K562 (cell line): ENCODE measurements around the gene HMX1. TPM values are rescaled to one million over a fixed set of nuclear protein-coding genes. Genes with fewer than 3 reads are reported as not detected.

Experiments
- ATAC-seq: fragments of 200-7000 bp; cut with Tn5 transposase; 3 replicates; pipeline ENCODE4 v1.9.1; 2020; ENCODE audit warnings: moderate library complexity
- BruUV-seq: library from RNA; stranded (reverse); fragments of 400-500 nt; replicated peaks from 2 replicates; lab custom pipeline; 2021; lab: Mats Ljungman, UMichigan
- CTCF ChIA-PET: fragments of 300-600 bp; formaldehyde crosslinking; extraction: SDS; loops from one replicate; lab custom pipeline; 2021; ENCODE audit warnings: low intra/inter-chr PET ratio; lab: Yijun Ruan, JAX
- POLR2A ChIA-PET: fragments of 300-600, 350-650 bp; sonication (Branson Sonifier 250); formaldehyde crosslinking; extraction: SDS; loops from one replicate; lab custom pipeline; 2021; ENCODE audit warnings: antibody characterized with exemption, inconsistent platforms; lab: Yijun Ruan, JAX
- DNase-seq, 4 experiments: peaks; one replicate each; pipeline versions ENCODE4 v3.0.0 to v3.0.0-alpha.2; 2011 to 2018; ENCODE audit warnings: low spot score in 3 of 4, mixed read lengths in 3 of 4; ENCODE audit errors: extremely low read depth in 1 of 4
- FAIRE-seq: peaks from 2 replicates; lab custom pipeline; 2011; peaks lifted over from hg19 to GRCh38; lab: Jason Lieb, UNC
- H2AFZ ChIP-seq: 2 replicates; pipeline ENCODE4 v1.6.0; 2011; ENCODE audit warnings: low read depth, low read length, control low read depth, inconsistent platforms
- H3K27ac ChIP-seq: fragments of 200-600 bp; 3 replicates; pipeline ENCODE4 v1.8.0; 2011; ENCODE audit warnings: low read depth, mild to moderate bottlenecking, control low read depth, inconsistent platforms, low read length, moderate library complexity, mixed read lengths; ENCODE audit errors: extremely low read depth
- H3K27me3 ChIP-seq, 2 experiments: fragments of 300-600 bp in 1 of 2; 2 replicates in 1 of 2; 3 replicates in 1 of 2; pipeline versions ENCODE4 v1.6.0 to v1.8.0; 2011; ENCODE audit warnings: inconsistent platforms in 2 of 2, low read length in 2 of 2, mild to moderate bottlenecking in 1 of 2, mixed read lengths in 1 of 2, moderate library complexity in 1 of 2; ENCODE audit not compliant: control insufficient read depth in 2 of 2, insufficient read depth in 2 of 2
- H3K36me3 ChIP-seq: fragments of 300-600 bp; 3 replicates; pipeline ENCODE4 v1.8.0; 2011; ENCODE audit warnings: mild to moderate bottlenecking, low read length, inconsistent platforms; ENCODE audit not compliant: control insufficient read depth, insufficient read depth
- H3K4me1 ChIP-seq, 2 experiments: fragments of 200-600 bp in 1 of 2; replicated peaks in 1 of 2; 2 replicates in 1 of 2; 3 replicates in 1 of 2; pipeline versions ENCODE4 v1.5.1 to v1.8.0; 2011; ENCODE audit warnings: inconsistent platforms in 2 of 2, low read length in 2 of 2, mild to moderate bottlenecking in 1 of 2, mixed read lengths in 1 of 2, moderate library complexity in 1 of 2; ENCODE audit not compliant: control insufficient read depth in 2 of 2, insufficient read depth in 2 of 2
- H3K4me2 ChIP-seq: 2 replicates; pipeline ENCODE4 v1.6.1; 2011; ENCODE audit warnings: low read length, control low read depth, inconsistent platforms, mixed read lengths; ENCODE audit not compliant: insufficient read depth
- H3K4me3 ChIP-seq: fragments of 200-600 bp; sonication (generic), shearing (Covaris generic); 2 replicates; pipeline ENCODE4 v1.5.1; 2016; ENCODE audit warnings: control low read depth, inconsistent platforms
- H3K79me2 ChIP-seq: fragments of 200-600 bp; 3 replicates; pipeline ENCODE4 v1.8.0; 2011; ENCODE audit warnings: low read length, inconsistent platforms; ENCODE audit not compliant: control insufficient read depth, insufficient read depth
- H3K9ac ChIP-seq, 2 experiments: 2 replicates each; pipeline versions ENCODE4 v1.6.0 to v1.6.1; 2011; ENCODE audit warnings: low read depth in 2 of 2, low read length in 2 of 2, control low read depth in 1 of 2, inconsistent platforms in 1 of 2, mild to moderate bottlenecking in 1 of 2, mixed read lengths in 1 of 2; ENCODE audit not compliant: insufficient read depth in 1 of 2
- H3K9me1 ChIP-seq: one replicate; pipeline ENCODE4 v1.6.0; 2011; ENCODE audit warnings: inconsistent platforms, mild to moderate bottlenecking, low read length, moderate library complexity; ENCODE audit not compliant: control insufficient read depth, insufficient read depth
- H3K9me3 ChIP-seq: replicated peaks from 2 replicates; pipeline ENCODE4 v1.5.1; 2011; ENCODE audit warnings: low read depth, low read length, inconsistent platforms; ENCODE audit not compliant: control insufficient read depth, insufficient read depth
- H4K20me1 ChIP-seq: replicated peaks from 2 replicates; pipeline ENCODE4 v1.6.1; 2011; ENCODE audit warnings: low read length, inconsistent platforms, mixed read lengths; ENCODE audit not compliant: control insufficient read depth, insufficient read depth
- ELK1 ChIP-seq: sonication (generic); formaldehyde crosslinking; IDR thresholded peaks from 2 replicates; pipeline ENCODE4 v1.8.1; 2022; ENCODE audit warnings: missing genetic modification reagents
- GATAD2B ChIP-seq: fragments of 450-650 bp; IDR thresholded peaks from 2 replicates; pipeline ENCODE4 v1.6.1; 2017; ENCODE audit warnings: mild to moderate bottlenecking, borderline replicate concordance
- HDAC8 ChIP-seq: fragments of 450-650 bp; IDR thresholded peaks from 2 replicates; pipeline ENCODE4 v1.6.1; 2016; ENCODE audit warnings: mild to moderate bottlenecking, missing genetic modification characterization, moderate library complexity, missing compliant biosample characterization
- KDM2B ChIP-seq: fragments of 250-450 bp; sonication (Bioruptor Pico); IDR thresholded peaks from 2 replicates; pipeline ENCODE4 v1.8.0; 2021; ENCODE audit warnings: mild to moderate bottlenecking, moderate library complexity
- NBN ChIP-seq: fragments of 450-650 bp; IDR thresholded peaks from 2 replicates; pipeline ENCODE4 v1.6.1; 2016; ENCODE audit warnings: low read depth, mild to moderate bottlenecking
- NRF1 ChIP-seq, 2 experiments: fragments of 450-650 bp; IDR thresholded peaks in 1 of 2; conservative IDR thresholded peaks in 1 of 2; 2 replicates each; pipeline ENCODE4 v1.6.1; 2014; ENCODE audit warnings: mild to moderate bottlenecking in 2 of 2
- POLR3G ChIP-seq: IDR thresholded peaks from 2 replicates; pipeline ENCODE4 v1.6.1; 2011; ENCODE audit not compliant: insufficient read length, insufficient replicate concordance; ENCODE audit errors: extremely low read depth
- PTBP1 ChIP-seq: fragments of 200-400 bp; formaldehyde crosslinking; IDR thresholded peaks from 2 replicates; pipeline ENCODE4 v1.6.1; 2017; ENCODE audit warnings: low read depth, low read length
- TSHZ1 ChIP-seq: fragments of 250-450 bp; sonication (Bioruptor Pico); IDR thresholded peaks from 2 replicates; pipeline ENCODE4 v1.4.0; 2020; ENCODE audit warnings: mild to moderate bottlenecking, moderate library complexity
- ZNF699 ChIP-seq: fragments of 250-450 bp; sonication (Bioruptor Pico); IDR thresholded peaks from 2 replicates; pipeline ENCODE4 v1.8.0; 2021; ENCODE audit warnings: mild to moderate bottlenecking, moderate library complexity; ENCODE audit not compliant: insufficient replicate concordance
- WGBS: fragments of 100-300 bp; shearing (Covaris generic); methylation state at CpG from one replicate; pipeline ENCODE4 v1.1.6; 2016; ENCODE audit warnings: low coverage, mixed read lengths; ENCODE audit not compliant: insufficient coverage; ENCODE audit errors: missing lambda C conversion rate; 5-methylcytosine and 5-hydroxymethylcytosine counted together
- in situ Hi-C: fragments of 300-500 bp; cut with MboI; formaldehyde crosslinking; loops from 4 replicates; pipeline ENCODE4 v1.15.0; 2018; ENCODE audit warnings: inconsistent platforms, mixed read lengths
- intact Hi-C: fragments of 100-400 bp; cut with micrococcal nuclease; formaldehyde crosslinking; loops from 2 replicates; pipeline ENCODE4 v1.14.2; 2022
- polyA plus RNA-seq, 8 experiments: library from polyadenylated mRNA; depleted of rRNA in 4 of 8; stranded (reverse) in 5 of 8; unstranded in 3 of 8; fragments of >200 nt; fragmentation: Nextera tagmentation in 2 of 8; fragmentation: Illumina TruSeq in 1 of 8; extraction: Ambion mirVana in 2 of 8; extraction: Trizol in 1 of 8; gene quantifications; 2 replicates each; pipeline versions ENCODE4 v1.2.1 to v1.2.3, GENCODE V29; 2011 to 2014; ENCODE audit warnings: inconsistent platforms in 1 of 8, missing spikeins in 1 of 8
- total RNA-seq, 7 experiments: library from RNA; depleted of rRNA in 6 of 7; stranded (reverse); fragments of >200 nt in 6 of 7; fragmentation: Illumina TruSeq in 2 of 7; extraction: Trizol in 2 of 7; gene quantifications; 2 replicates each; pipeline versions ENCODE4 v1.2.1 to v1.2.3, GENCODE V29; 2011 to 2021; ENCODE audit warnings: low replicate concordance in 1 of 7
- TF ChIP-seq, protein P1 (sequence below): fragments of 450-650 bp; IDR thresholded peaks from 2 replicates; pipeline ENCODE4 v1.6.1; 2017; ENCODE audit warnings: mild to moderate bottlenecking, moderate library complexity
- TF ChIP-seq, protein P2 (sequence below): fragments of 450-650 bp; formaldehyde crosslinking; IDR thresholded peaks from 2 replicates; pipeline ENCODE4 v1.4.0; 2022; ENCODE audit warnings: missing genetic modification characterization

Gene HMX1
- total and polyA plus RNA-seq, 9 of the 15 experiments (the other 6 are each of a cell fraction or from before 2014, with no cell fraction given), result not detected

GRCh38 chr4:8909548-8909947 is 37.9 kb upstream of the HMX1 start:
- no TSS peak for BruUV-seq
- intact Hi-C loops, result no loop called here
- Histone ChIP-seq H3K36me3 (no peaks in the 10 kb centered on the region), H3K4me2 (no peak overlapping the region), H3K79me2 (no peaks in the 10 kb centered on the region), H3K4me3 (no peak overlapping the region), H3K9me1 (no peaks in the 10 kb centered on the region), H3K27ac (no peak overlapping the region), H3K4me1 (no peaks in the 10 kb centered on the region; a peak in 1 of 5 replicates), H3K9ac (no peak overlapping the region), H4K20me1 (no peaks in the 10 kb centered on the region; the same call in 1 of the 2 replicates), H3K27me3 (peaks cover 20 to 76% of the 10 kb centered on the region in 2 experiments; a peak in 4 of 5 replicates), H2AFZ (no peak overlapping the region), H3K9me3 (no peaks in the 10 kb centered on the region)
- FAIRE-seq (no peak), DNase-seq (no peak), ATAC-seq (no peak)
- WGBS, result under 1% methylated on average over 9 of the region's 9 CpGs
- TF ChIP-seq, protein P1, sequence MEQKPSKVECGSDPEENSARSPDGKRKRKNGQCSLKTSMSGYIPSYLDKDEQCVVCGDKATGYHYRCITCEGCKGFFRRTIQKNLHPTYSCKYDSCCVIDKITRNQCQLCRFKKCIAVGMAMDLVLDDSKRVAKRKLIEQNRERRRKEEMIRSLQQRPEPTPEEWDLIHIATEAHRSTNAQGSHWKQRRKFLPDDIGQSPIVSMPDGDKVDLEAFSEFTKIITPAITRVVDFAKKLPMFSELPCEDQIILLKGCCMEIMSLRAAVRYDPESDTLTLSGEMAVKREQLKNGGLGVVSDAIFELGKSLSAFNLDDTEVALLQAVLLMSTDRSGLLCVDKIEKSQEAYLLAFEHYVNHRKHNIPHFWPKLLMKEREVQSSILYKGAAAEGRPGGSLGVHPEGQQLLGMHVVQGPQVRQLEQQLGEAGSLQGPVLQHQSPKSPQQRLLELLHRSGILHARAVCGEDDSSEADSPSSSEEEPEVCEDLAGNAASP, result no peak
- no peak for TF ChIP-seq NRF1 (conservative IDR thresholded peaks at IDR 0.05 in 1 of 2, IDR thresholded peaks at IDR 0.05 in 1 of 2)
- TF ChIP-seq, protein P2, sequence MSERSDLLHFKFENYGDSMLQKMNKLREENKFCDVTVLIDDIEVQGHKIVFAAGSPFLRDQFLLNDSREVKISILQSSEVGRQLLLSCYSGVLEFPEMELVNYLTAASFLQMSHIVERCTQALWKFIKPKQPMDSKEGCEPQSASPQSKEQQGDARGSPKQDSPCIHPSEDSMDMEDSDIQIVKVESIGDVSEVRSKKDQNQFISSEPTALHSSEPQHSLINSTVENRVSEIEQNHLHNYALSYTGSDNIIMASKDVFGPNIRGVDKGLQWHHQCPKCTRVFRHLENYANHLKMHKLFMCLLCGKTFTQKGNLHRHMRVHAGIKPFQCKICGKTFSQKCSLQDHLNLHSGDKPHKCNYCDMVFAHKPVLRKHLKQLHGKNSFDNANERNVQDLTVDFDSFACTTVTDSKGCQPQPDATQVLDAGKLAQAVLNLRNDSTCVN (CRISPR knock-in tag), result no peak
- no peak for TF ChIP-seq POLR3G
- no peak for TF ChIP-seq PTBP1
- TF ChIP-seq NBN, result no peak
- no peak for TF ChIP-seq ZNF699 (CRISPR knock-in tag)
- no peak for TF ChIP-seq HDAC8 (tag)
- no peak for TF ChIP-seq KDM2B (CRISPR knock-in tag)
- no peak for TF ChIP-seq TSHZ1 (CRISPR knock-in tag)
- TF ChIP-seq GATAD2B, result no peak
- no peak for TF ChIP-seq ELK1
- CTCF ChIA-PET, result no interaction called here
- POLR2A ChIA-PET, result no interaction called here
- in situ Hi-C loops, result no loop called here
